ENCODE measurements around the gene B9D2. TPM values are rescaled to one million over a fixed set of nuclear protein-coding genes. Genes with fewer than 3 reads are reported as not detected.
A peak's percentile ranks its signal among the peaks of the same experiment; 100 is the strongest.

B9D2 gene
- polyA plus RNA-seq, 3 donors, result 12.2 to 32.5 (median 25.1) TPM

DNA sequence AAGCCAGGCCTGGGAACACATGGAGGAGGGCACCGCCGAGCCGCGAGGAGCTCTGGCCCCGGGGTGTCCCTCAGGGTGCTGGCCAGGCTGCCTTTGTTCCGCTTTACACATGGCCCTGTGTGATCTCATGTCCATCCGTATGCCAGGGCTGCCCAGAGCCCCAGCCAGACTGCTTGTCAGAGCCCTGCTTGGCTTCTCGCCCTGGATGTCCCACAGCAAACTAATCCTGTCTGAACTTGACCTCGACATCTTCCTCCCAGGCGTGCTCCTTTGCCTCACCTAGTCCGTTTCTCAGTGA is 48.0 kb upstream of the B9D2 start:
- peak overlapping the region in 5 of 7 donors; percentile 18 to 59 (median 31) for H3K27ac Mint-ChIP-seq
- Histone ChIP-seq H3K27me3 (ENCODE audit: control insufficient read depth in 2 of 2, insufficient read depth in 2 of 2, low read length in 2 of 2) (no peaks in the 10 kb centered on the region), H3K36me3 (replicated peaks in 1 of 2; ENCODE audit: control insufficient read depth in 1 of 2, insufficient read depth in 2 of 2, low read length in 2 of 2) (peaks cover 48 to 59% of the 10 kb centered on the region in 2 donors), H3K4me3 (replicated peaks in 1 of 3; ENCODE audit: low read depth in 2 of 3, low read length in 3 of 3) (no peak overlapping the region), H3K9me3 (replicated peaks in 1 of 2; ENCODE audit: control insufficient read depth in 1 of 2, insufficient read depth in 1 of 2, low read length in 2 of 2) (no peaks in the 10 kb centered on the region), H3K9ac (ENCODE audit: insufficient read depth, low read length, poor library complexity, severe bottlenecking) (no peak overlapping the region), H3K27ac (ENCODE audit: low read depth in 1 of 2, low read length in 2 of 2) (no peak overlapping the region), H3K79me2 (ENCODE audit: insufficient read depth, low read length) (peaks cover 24% of the 10 kb centered on the region), H3K4me1 (ENCODE audit: control insufficient read depth in 1 of 2, insufficient read depth in 2 of 2, low read length in 2 of 2) (peaks cover 53 to 83% of the 10 kb centered on the region in 2 donors), H3K4me2 (replicated peaks; ENCODE audit: extremely low read depth, low read length, poor library complexity, severe bottlenecking) (no peak overlapping the region), H2AFZ (ENCODE audit: insufficient read depth, low read depth, low read length, poor library complexity, severe bottlenecking) (no peak overlapping the region), H4K20me1 (ENCODE audit: insufficient read depth, low read length) (no peaks in the 10 kb centered on the region)
- TF ChIP-seq, protein P1, sequence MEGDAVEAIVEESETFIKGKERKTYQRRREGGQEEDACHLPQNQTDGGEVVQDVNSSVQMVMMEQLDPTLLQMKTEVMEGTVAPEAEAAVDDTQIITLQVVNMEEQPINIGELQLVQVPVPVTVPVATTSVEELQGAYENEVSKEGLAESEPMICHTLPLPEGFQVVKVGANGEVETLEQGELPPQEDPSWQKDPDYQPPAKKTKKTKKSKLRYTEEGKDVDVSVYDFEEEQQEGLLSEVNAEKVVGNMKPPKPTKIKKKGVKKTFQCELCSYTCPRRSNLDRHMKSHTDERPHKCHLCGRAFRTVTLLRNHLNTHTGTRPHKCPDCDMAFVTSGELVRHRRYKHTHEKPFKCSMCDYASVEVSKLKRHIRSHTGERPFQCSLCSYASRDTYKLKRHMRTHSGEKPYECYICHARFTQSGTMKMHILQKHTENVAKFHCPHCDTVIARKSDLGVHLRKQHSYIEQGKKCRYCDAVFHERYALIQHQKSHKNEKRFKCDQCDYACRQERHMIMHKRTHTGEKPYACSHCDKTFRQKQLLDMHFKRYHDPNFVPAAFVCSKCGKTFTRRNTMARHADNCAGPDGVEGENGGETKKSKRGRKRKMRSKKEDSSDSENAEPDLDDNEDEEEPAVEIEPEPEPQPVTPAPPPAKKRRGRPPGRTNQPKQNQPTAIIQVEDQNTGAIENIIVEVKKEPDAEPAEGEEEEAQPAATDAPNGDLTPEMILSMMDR (IDR thresholded peaks at IDR 0.05), result no peak
- 87% methylated on average over 11 of the region's 11 CpGs for WGBS (ENCODE audit: insufficient coverage)
- H3K4me3 Mint-ChIP-seq, result no peak overlapping the region
- H3K4me1 Mint-ChIP-seq, result peaks cover 66% of the 10 kb centered on the region
- peaks cover 0 to 2% (median 0%) of the 10 kb centered on the region in 3 donors for H3K27me3 Mint-ChIP-seq (ENCODE audit: low read depth in 3 of 3)
- DNase-seq, result no peak
- peaks cover 64 to 74% of the 10 kb centered on the region in 2 donors for H3K36me3 Mint-ChIP-seq
- H3K9me3 Mint-ChIP-seq, result peaks cover 0 to 3% (median 0%) of the 10 kb centered on the region in 7 donors
- intact Hi-C loops (cut with micrococcal nuclease), result no loop called here

DNA sequence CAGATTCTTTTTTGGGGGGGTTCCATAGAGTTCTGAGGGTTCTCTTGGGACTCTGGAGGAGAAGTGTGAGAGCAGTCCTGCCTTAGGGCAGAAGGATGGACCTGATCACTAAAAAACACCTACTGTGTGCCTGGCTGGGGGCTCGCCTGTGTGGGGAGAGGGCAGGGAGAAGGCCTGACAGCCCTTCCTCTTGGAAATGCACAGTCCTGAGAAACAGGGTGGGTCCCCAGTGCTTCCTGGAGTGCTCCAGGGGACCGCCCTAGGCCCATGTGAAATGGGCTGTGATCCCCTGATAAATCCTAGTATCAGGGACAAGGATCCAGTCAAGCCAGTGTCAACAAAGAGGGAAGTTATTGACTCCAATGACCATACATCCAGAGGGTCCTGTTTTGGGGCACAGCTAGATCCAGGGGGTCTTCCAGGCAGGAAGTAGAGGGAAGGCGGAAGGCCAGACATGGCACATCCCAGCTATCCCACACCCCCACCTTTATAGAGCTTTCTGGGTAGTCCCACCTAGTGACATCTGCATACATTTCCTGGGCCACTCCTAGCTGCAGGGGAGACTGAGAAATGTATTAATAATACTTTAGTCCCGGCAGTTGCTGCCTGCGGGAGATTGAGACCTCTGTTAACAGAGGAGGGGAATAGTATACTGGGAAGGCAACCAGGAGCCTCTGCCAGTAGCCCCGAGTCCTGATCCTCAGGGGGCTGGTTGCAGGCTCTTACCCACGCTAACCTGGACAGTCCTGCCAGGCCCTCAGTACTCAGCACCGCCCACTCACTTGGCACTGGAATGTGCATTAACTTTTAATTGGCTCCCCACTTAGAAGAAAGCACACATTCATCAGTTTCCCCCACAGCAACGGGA is 47.4 kb upstream of the B9D2 start:
- H3K36me3 ChIP-seq (replicated peaks in 1 of 2; ENCODE audit: control insufficient read depth in 1 of 2, insufficient read depth in 2 of 2, low read length in 2 of 2), result peaks cover 43 to 53% of the 10 kb centered on the region in 2 donors
- peaks cover 24% of the 10 kb centered on the region for H3K79me2 ChIP-seq (ENCODE audit: insufficient read depth, low read length)
- no peak overlapping the region for H3K4me3 ChIP-seq (replicated peaks in 1 of 3; ENCODE audit: low read depth in 2 of 3, low read length in 3 of 3)
- H3K4me1 ChIP-seq (ENCODE audit: control insufficient read depth in 1 of 2, insufficient read depth in 2 of 2, low read length in 2 of 2), result peaks cover 58 to 89% of the 10 kb centered on the region in 2 donors
- no peak overlapping the region for H3K9ac ChIP-seq (ENCODE audit: insufficient read depth, low read length, poor library complexity, severe bottlenecking)
- Mint-ChIP-seq H3K9me3 (peaks cover 0 to 3% (median 0%) of the 10 kb centered on the region in 7 donors), H3K27ac (peak overlapping the region in 5 of 7 donors; percentile 81 to 100 (median 98)), H3K27me3 (ENCODE audit: low read depth in 3 of 3) (peaks cover 0 to 2% (median 0%) of the 10 kb centered on the region in 3 donors), H3K4me3 (no peak overlapping the region), H3K4me1 (peaks cover 72% of the 10 kb centered on the region), H3K36me3 (peaks cover 59 to 68% of the 10 kb centered on the region in 2 donors)
- TF ChIP-seq, protein P1 (IDR thresholded peaks at IDR 0.05), result no peak
- H4K20me1 ChIP-seq (ENCODE audit: insufficient read depth, low read length), result no peaks in the 10 kb centered on the region
- no peak for DNase-seq
- intact Hi-C loops (cut with micrococcal nuclease), result no loop called here
- no peaks in the 10 kb centered on the region for H3K27me3 ChIP-seq (ENCODE audit: control insufficient read depth in 2 of 2, insufficient read depth in 2 of 2, low read length in 2 of 2)
- H2AFZ ChIP-seq (ENCODE audit: insufficient read depth, low read depth, low read length, poor library complexity, severe bottlenecking), result no peak overlapping the region
- no peak overlapping the region for H3K4me2 ChIP-seq (replicated peaks; ENCODE audit: extremely low read depth, low read length, poor library complexity, severe bottlenecking)
- H3K9me3 ChIP-seq (replicated peaks in 1 of 2; ENCODE audit: control insufficient read depth in 1 of 2, insufficient read depth in 1 of 2, low read length in 2 of 2), result no peaks in the 10 kb centered on the region
- H3K27ac ChIP-seq (ENCODE audit: low read depth in 1 of 2, low read length in 2 of 2), result peak overlapping the region in 1 of 2 donors; percentile 31
- 81% methylated on average over 7 of the region's 9 CpGs for WGBS (ENCODE audit: insufficient coverage)
